Liver (tissue), 3 donors: Measurements from ENCODE around the gene ST6GALNAC4.

ENCODE experiments used
- GABPA ChIP-seq, 2 donors: IDR thresholded peaks in 1 of 2; conservative IDR thresholded peaks in 1 of 2; 2 replicates each; pipeline ENCODE4 v1.6.1; 2016; ENCODE audit warnings: antibody characterized with exemption in 2 of 2, mild to moderate bottlenecking in 1 of 2, moderate library complexity in 1 of 2
- JUND ChIP-seq, 2 donors: IDR thresholded peaks; 2 replicates each; pipeline ENCODE4 v1.6.1; 2016; ENCODE audit warnings: antibody characterized with exemption in 2 of 2
- TF ChIP-seq, protein P1 (sequence below): fragments of 150-350 bp; IDR thresholded peaks from 2 replicates; pipeline ENCODE4 v1.5.1; 2017; ENCODE audit warnings: improper control_type of control experiment, low read depth, low read length; ENCODE audit not compliant: missing input control
- TF ChIP-seq, protein P2 (sequence below): IDR thresholded peaks from 2 replicates; pipeline ENCODE4 v1.6.1; 2016; ENCODE audit warnings: antibody characterized with exemption
- donor health status: healthy.
- donor health status: healthy.

DNA sequence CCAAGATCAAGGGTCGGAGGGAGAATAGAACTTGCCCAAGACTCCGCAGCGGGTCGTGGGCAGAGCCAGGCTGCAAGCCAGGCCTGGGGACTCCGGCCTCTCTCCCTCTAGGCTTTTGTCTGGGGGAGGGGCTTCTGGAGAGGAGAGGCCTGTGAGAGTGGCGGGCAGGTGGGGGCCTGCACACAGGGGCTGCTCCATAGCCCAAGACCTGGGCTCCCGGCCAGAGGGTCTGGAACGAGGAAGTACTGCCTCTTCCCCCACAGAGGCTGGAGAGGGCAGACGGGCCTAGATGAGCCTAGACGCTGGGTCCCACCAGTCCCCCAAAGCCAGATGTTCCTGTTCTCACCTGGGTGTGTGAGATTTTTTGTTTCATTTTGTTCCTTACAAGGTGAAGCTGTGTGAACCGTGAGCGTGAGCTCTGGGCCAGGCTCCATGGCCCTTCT, 12.3 kb downstream of the ST6GALNAC4 start:
- TF ChIP-seq, protein P1, sequence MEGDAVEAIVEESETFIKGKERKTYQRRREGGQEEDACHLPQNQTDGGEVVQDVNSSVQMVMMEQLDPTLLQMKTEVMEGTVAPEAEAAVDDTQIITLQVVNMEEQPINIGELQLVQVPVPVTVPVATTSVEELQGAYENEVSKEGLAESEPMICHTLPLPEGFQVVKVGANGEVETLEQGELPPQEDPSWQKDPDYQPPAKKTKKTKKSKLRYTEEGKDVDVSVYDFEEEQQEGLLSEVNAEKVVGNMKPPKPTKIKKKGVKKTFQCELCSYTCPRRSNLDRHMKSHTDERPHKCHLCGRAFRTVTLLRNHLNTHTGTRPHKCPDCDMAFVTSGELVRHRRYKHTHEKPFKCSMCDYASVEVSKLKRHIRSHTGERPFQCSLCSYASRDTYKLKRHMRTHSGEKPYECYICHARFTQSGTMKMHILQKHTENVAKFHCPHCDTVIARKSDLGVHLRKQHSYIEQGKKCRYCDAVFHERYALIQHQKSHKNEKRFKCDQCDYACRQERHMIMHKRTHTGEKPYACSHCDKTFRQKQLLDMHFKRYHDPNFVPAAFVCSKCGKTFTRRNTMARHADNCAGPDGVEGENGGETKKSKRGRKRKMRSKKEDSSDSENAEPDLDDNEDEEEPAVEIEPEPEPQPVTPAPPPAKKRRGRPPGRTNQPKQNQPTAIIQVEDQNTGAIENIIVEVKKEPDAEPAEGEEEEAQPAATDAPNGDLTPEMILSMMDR, result no peak
- no peak for TF ChIP-seq JUND (IDR thresholded peaks at IDR 0.05)
- TF ChIP-seq, protein P2, sequence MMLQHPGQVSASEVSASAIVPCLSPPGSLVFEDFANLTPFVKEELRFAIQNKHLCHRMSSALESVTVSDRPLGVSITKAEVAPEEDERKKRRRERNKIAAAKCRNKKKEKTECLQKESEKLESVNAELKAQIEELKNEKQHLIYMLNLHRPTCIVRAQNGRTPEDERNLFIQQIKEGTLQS, result no peak
- TF ChIP-seq GABPA (IDR thresholded peaks at IDR 0.05 in 1 of 2, conservative IDR thresholded peaks at IDR 0.05 in 1 of 2), result no peak
